ENCODE data around the gene PCSK6.

Gene PCSK6

GRCh38 chr15:101453123-101454120 is 36.1 kb downstream of the PCSK6 start:
- TF ChIP-seq FOXM1 (IDR thresholded peaks at IDR 0.05; ENCODE audit: borderline replicate concordance, low read depth) (no peak), ZBTB7A (IDR thresholded peaks at IDR 0.05; ENCODE audit: low read depth) (no peak), CREB1 (IDR thresholded peaks at IDR 0.05; ENCODE audit: low read depth) (no peak), YY1 (IDR thresholded peaks at IDR 0.05; ENCODE audit: low read depth) (no peak), TEAD4 (IDR thresholded peaks at IDR 0.05) (no peak)
- TF ChIP-seq, protein P1, sequence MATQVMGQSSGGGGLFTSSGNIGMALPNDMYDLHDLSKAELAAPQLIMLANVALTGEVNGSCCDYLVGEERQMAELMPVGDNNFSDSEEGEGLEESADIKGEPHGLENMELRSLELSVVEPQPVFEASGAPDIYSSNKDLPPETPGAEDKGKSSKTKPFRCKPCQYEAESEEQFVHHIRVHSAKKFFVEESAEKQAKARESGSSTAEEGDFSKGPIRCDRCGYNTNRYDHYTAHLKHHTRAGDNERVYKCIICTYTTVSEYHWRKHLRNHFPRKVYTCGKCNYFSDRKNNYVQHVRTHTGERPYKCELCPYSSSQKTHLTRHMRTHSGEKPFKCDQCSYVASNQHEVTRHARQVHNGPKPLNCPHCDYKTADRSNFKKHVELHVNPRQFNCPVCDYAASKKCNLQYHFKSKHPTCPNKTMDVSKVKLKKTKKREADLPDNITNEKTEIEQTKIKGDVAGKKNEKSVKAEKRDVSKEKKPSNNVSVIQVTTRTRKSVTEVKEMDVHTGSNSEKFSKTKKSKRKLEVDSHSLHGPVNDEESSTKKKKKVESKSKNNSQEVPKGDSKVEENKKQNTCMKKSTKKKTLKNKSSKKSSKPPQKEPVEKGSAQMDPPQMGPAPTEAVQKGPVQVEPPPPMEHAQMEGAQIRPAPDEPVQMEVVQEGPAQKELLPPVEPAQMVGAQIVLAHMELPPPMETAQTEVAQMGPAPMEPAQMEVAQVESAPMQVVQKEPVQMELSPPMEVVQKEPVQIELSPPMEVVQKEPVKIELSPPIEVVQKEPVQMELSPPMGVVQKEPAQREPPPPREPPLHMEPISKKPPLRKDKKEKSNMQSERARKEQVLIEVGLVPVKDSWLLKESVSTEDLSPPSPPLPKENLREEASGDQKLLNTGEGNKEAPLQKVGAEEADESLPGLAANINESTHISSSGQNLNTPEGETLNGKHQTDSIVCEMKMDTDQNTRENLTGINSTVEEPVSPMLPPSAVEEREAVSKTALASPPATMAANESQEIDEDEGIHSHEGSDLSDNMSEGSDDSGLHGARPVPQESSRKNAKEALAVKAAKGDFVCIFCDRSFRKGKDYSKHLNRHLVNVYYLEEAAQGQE (IDR thresholded peaks at IDR 0.05; ENCODE audit: low read depth), result no peak
- TF ChIP-seq, protein P2, sequence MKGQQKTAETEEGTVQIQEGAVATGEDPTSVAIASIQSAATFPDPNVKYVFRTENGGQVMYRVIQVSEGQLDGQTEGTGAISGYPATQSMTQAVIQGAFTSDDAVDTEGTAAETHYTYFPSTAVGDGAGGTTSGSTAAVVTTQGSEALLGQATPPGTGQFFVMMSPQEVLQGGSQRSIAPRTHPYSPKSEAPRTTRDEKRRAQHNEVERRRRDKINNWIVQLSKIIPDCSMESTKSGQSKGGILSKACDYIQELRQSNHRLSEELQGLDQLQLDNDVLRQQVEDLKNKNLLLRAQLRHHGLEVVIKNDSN (IDR thresholded peaks at IDR 0.05), result no peak

DNA sequence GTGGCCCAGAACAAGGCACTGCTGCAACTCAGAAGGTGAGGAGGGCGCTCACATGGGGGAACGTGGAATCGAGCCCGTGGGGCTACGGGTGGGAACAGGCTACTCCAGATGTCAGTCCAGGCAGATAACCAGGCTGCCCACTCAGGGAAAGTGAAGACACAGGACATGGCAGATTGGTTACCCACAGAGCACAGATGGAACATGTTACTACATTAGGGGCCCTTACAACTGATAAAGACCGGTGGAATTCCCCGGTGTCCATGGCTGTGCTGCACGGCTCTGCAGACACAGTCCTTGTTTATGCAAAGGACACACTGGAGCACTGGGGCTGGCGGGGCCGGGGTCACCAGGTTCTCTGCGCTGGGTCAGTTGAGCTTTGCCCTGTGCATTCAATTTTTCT is 36.9 kb downstream of the PCSK6 start:
- TF ChIP-seq TEAD4 (IDR thresholded peaks at IDR 0.05) (no peak), ZBTB7A (IDR thresholded peaks at IDR 0.05; ENCODE audit: low read depth) (no peak), FOXM1 (IDR thresholded peaks at IDR 0.05; ENCODE audit: borderline replicate concordance, low read depth) (no peak), TAF1 (IDR thresholded peaks at IDR 0.05; ENCODE audit: low read depth) (no peak), EGR1 (IDR thresholded peaks at IDR 0.05) (no peak)

- TF ChIP-seq, protein P2 (IDR thresholded peaks at IDR 0.05), result no peak
- no peak for TF ChIP-seq NFIC (IDR thresholded peaks at IDR 0.05)
- no peak for TF ChIP-seq CEBPB (IDR thresholded peaks at IDR 0.05)
- TF ChIP-seq, protein P3, sequence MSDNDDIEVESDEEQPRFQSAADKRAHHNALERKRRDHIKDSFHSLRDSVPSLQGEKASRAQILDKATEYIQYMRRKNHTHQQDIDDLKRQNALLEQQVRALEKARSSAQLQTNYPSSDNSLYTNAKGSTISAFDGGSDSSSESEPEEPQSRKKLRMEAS (IDR thresholded peaks at IDR 0.05), result no peak
- no peak for TF ChIP-seq TCF12 (IDR thresholded peaks at IDR 0.05; ENCODE audit: low read depth)
- TF ChIP-seq RAD21 (IDR thresholded peaks at IDR 0.05; ENCODE audit: low read depth), result no peak
These were observed 37.7 kb downstream of the PCSK6 start for GRCh38 chr15:101451846-101452245.

GRCh38 chr15:101451266-101451799 is 38.2 kb downstream of the PCSK6 start:
- TF ChIP-seq TAF1 (IDR thresholded peaks at IDR 0.05; ENCODE audit: low read depth) (no peak), RAD21 (IDR thresholded peaks at IDR 0.05; ENCODE audit: low read depth) (no peak)

DNA sequence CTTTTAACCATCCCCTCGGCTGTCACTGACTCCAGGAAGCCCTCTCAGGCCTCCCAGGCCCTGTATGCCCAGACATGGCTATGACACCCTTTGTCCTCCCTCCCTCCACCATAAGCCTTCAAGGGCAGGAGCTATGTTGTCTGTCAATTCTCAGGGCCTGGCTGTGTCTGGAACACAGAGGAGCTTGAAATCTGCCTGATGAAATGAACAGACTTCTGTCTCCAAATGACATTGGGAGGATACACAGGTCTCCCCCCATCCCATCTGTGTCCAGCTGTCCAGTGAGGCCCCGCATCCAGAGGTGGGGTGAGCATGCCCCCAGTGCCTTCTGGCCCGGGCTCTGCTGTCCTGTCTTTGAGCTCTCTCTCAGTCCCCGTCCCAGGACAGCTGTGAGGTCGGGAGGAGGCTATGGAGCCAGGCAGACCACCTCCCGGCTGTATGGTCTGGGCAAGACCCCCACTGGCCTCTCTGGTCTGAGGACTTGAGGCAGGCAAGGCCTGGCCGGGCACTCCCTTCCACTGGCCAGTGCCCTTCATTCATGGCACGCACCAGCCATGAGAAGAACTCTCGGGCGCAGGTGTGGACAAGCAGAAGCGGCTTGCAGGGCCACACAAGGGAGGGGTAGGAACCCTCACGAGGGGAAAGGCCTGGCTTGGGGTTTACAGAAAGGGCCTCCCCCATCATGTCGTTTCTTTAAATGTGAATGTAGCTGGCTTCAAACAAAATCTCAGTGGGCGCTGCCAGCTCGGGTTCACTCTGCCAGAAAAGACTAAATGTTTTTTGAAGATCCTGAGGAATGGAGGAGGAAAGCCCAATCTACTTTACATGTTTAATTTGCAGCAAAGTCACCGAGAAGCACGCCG is 38.9 kb downstream of the PCSK6 start:
- TF ChIP-seq CEBPB (IDR thresholded peaks at IDR 0.05) (no peak), EP300 (IDR thresholded peaks at IDR 0.05; ENCODE audit: borderline replicate concordance) (no peak), ZBTB7A (IDR thresholded peaks at IDR 0.05; ENCODE audit: low read depth) (no peak), CREB1 (IDR thresholded peaks at IDR 0.05; ENCODE audit: low read depth) (no peak), YY1 (IDR thresholded peaks at IDR 0.05; ENCODE audit: low read depth) (no peak), EGR1 (IDR thresholded peaks at IDR 0.05) (no peak)
- TF ChIP-seq, protein P3 (IDR thresholded peaks at IDR 0.05), result no peak
- TF ChIP-seq, protein P2 (IDR thresholded peaks at IDR 0.05), result no peak

- no peak for TF ChIP-seq FOXM1 (IDR thresholded peaks at IDR 0.05; ENCODE audit: borderline replicate concordance, low read depth)
- TF ChIP-seq EGR1 (IDR thresholded peaks at IDR 0.05), result no peak
- TF ChIP-seq, protein P3 (IDR thresholded peaks at IDR 0.05), result no peak
- TF ChIP-seq TEAD4 (IDR thresholded peaks at IDR 0.05), result no peak
- TF ChIP-seq, protein P2 (IDR thresholded peaks at IDR 0.05), result no peak
- no peak for TF ChIP-seq TAF1 (IDR thresholded peaks at IDR 0.05; ENCODE audit: low read depth)
- TF ChIP-seq, protein P1 (IDR thresholded peaks at IDR 0.05; ENCODE audit: low read depth), result no peak
- TF ChIP-seq TCF12 (IDR thresholded peaks at IDR 0.05; ENCODE audit: low read depth), result no peak
- no peak for TF ChIP-seq CREB1 (IDR thresholded peaks at IDR 0.05; ENCODE audit: low read depth)
- no peak for TF ChIP-seq RAD21 (IDR thresholded peaks at IDR 0.05; ENCODE audit: low read depth)
- TF ChIP-seq ZBTB7A (IDR thresholded peaks at IDR 0.05; ENCODE audit: low read depth), result no peak
These were observed 39.8 kb downstream of the PCSK6 start for GRCh38 chr15:101449471-101450402.

Measured in Ishikawa (cell line).